Pancreas (tissue), 10 donors: ENCODE measurements around the gene BBS1. TPM values are rescaled to one million over a fixed set of nuclear protein-coding genes. Genes with fewer than 3 reads are reported as not detected.

Experiments
- ATAC-seq, 4 donors: fragments of 200-7000 bp; cut with Tn5 transposase; one replicate each; pipeline versions ENCODE4 v1.8.0 to v1.9.1; 2020; ENCODE audit warnings: mild to moderate bottlenecking in 4 of 4, moderate library complexity in 4 of 4
- DNase-seq, 6 donors: peaks; one replicate each; pipeline ENCODE4 v3.0.0-alpha.2; 2020
- FAIRE-seq: peaks from 2 replicates; lab custom pipeline; 2012; peaks lifted over from hg19 to GRCh38; lab: Jason Lieb, UNC
- H3K27ac ChIP-seq, 4 donors: fragments of 200-600 bp; sonication (generic); 1 replicate in 3 of 4; 2 replicates in 1 of 4; pipeline versions ENCODE4 v1.5.0 to v1.8.0; 2020
- H3K27me3 ChIP-seq, 4 donors: fragments of 200-600 bp; one replicate each; pipeline ENCODE4 v1.8.0; 2021
- H3K36me3 ChIP-seq, 3 donors: fragments of 200-600 bp; sonication (generic) in 1 of 3; one replicate each; pipeline versions ENCODE4 v1.5.0 to v1.8.0; 2020 to 2021
- H3K4me1 ChIP-seq, 3 donors: fragments of 200-600 bp; one replicate each; pipeline ENCODE4 v1.8.0; 2021
- H3K4me3 ChIP-seq, 4 donors: fragments of 200-600 bp; sonication (generic) in 2 of 4; one replicate each; pipeline versions ENCODE4 v1.5.0 to v1.8.0; 2020 to 2021
- H3K9me3 ChIP-seq, 4 donors: fragments of 200-600 bp; one replicate each; pipeline ENCODE4 v1.8.0; 2021
- WGBS, 2 donors: extraction: QIAGEN DNeasy Blood & Tissue Kit; methylation state at CpG; one replicate each; pipeline ENCODE4 v1.1.7; 2013; 5-methylcytosine and 5-hydroxymethylcytosine counted together
- intact Hi-C, 3 donors: fragments of 100-400 bp; cut with DNase I; formaldehyde crosslinking; loops; one replicate each; pipeline versions ENCODE4 v1.11.1 to v1.14.2; 2022
- polyA plus RNA-seq, 2 donors: library from polyadenylated mRNA; stranded (reverse); fragments of 200-250 nt; gene quantifications; one replicate each; pipeline ENCODE4 v1.2.3, GENCODE V29; 2013
- total RNA-seq, 6 donors: library from RNA; stranded (reverse); fragmentation: NEBNext Ultra II Directional in 4 of 6; extraction: Animal tissue kit (Norgen Biotek cat#: 25700) in 4 of 6; gene quantifications; one replicate each; pipeline versions ENCODE4 v1.2.1 to v1.2.4, GENCODE V29; 2021 to 2023
- TF ChIP-seq, protein P1 (sequence below), 4 donors: fragments of 200-600 bp; sonication (generic) in 3 of 4; IDR thresholded peaks; one replicate each; pipeline versions ENCODE4 v1.5.0 to v1.8.0; 2021; ENCODE audit warnings: antibody characterized with exemption in 4 of 4
- donor health status: healthy with polysubstance abuse.
- donor health status: DM: no; HTN: no; CAD: no; lungs with moderate emphysema.
- donor health status: DM: no; HTN: no; CAD: no.
- donor health status: control.
- donor health status: control.
- donor health status: Bipolar disorder and iron deficiency.
- donor health status: DM: yes; HTN: yes; CAD: no.
- donor health status: DM: no; HTN: no; CAD: no.
- donor health status: DM: no; HTN: no; CAD: no.
- donor health status: DM: yes; HTN: yes; CAD: no.

Gene BBS1
- total and polyA plus RNA-seq, 8 donors, result 19.1 to 31.9 (median 22.1) TPM

DNA sequence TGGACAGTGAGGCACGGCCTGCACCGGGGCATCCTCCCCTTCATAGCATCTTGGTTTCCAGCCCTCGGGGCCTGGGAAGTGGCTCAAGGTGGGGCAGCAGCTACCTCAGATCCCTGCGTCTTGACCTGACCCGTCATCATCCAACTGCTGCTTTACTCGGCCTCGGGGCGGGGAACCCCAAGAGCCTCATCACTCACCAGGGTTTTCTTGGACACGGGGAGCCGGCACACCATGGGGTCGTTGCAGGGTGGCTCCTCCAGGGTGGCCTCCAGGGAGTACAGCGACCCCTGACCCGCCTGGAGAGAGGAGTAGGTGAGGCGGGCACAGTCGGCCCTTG is 57.3 kb downstream of the BBS1 start:
- H3K27ac ChIP-seq, result no peak overlapping the region
- H3K27me3 ChIP-seq, result no peaks in the 10 kb centered on the region
- FAIRE-seq, result no peak
- peak overlapping the region; percentile 56 to 79 (median 70) for H3K4me3 ChIP-seq
- DNase-seq, result no peak
- H3K36me3 ChIP-seq, result no peaks in the 10 kb centered on the region
- TF ChIP-seq, protein P1, sequence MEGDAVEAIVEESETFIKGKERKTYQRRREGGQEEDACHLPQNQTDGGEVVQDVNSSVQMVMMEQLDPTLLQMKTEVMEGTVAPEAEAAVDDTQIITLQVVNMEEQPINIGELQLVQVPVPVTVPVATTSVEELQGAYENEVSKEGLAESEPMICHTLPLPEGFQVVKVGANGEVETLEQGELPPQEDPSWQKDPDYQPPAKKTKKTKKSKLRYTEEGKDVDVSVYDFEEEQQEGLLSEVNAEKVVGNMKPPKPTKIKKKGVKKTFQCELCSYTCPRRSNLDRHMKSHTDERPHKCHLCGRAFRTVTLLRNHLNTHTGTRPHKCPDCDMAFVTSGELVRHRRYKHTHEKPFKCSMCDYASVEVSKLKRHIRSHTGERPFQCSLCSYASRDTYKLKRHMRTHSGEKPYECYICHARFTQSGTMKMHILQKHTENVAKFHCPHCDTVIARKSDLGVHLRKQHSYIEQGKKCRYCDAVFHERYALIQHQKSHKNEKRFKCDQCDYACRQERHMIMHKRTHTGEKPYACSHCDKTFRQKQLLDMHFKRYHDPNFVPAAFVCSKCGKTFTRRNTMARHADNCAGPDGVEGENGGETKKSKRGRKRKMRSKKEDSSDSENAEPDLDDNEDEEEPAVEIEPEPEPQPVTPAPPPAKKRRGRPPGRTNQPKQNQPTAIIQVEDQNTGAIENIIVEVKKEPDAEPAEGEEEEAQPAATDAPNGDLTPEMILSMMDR (IDR thresholded peaks at IDR 0.05), result no peak
- ATAC-seq, result no peak
- 59 to 65% methylated on average over 14 to 15 of the region's 15 CpGs for WGBS, 2 donors
- H3K9me3 ChIP-seq, result no peaks in the 10 kb centered on the region
- peaks cover 0 to 4% (median 0%) of the 10 kb centered on the region in 3 donors for H3K4me1 ChIP-seq
- intact Hi-C loops, result no loop called here

DNA sequence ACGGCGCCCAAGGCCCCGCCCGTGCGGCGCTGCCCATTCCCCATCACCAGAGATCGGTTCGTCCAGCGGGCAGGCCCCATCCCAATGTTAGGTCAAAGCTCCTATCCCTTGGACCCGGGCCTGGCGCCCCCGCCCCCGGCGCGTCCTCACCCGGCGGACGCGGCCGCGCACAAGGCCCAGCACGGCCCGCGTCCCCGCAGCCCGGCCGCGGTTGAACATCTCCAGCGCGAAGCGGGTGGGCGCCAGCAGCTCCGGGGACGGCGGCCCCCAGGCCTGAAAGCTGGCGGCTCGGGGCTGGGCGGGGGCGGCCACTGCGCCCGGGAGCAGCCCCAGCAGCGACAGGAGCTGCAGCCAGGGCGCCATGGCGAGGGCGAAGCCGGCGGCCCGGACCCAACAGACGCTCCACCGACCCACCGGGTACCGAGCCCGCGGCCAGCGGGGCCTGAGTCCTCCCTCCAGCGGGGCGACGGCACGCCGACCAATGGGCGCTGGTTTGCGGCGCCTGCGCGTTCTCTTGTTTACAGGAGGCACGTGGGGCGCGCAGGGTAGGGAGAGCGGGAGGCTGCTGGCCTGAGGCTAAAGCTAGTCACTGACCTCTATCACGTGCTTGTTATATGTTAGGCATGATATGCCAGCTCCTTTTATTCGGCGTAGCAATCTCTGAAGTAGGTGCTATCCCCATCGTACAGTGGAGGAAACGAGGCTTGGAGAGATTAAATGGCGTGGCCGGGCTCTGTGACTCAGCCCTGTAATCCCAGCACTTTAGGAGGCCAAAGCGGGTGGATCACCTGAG is 57.9 kb downstream of the BBS1 start, which contains the start of gene CTSF:
CTSF (minus strand) TSS at position 483 of the 793 bp plus-strand sequence; CDS start at position 363, 120 bp downstream.
- intact Hi-C loops, result no loop called here
- DNase-seq (peak; percentile 84 to 95 (median 88)), FAIRE-seq (no peak), ATAC-seq (peak; percentile 98 to 99 (median 99))
- TF ChIP-seq, protein P1 (IDR thresholded peaks at IDR 0.05), result no peak
- no peaks in the 10 kb centered on the region for H3K27me3 ChIP-seq
- H3K4me1 ChIP-seq, result peaks cover 0 to 4% (median 0%) of the 10 kb centered on the region in 3 donors
- H3K27ac ChIP-seq, result no peak within 1 kb of the TSS
- WGBS, 2 donors, result 5 to 7% methylated on average over 42 to 77 of the region's 77 CpGs
- H3K4me3 ChIP-seq, result peak within 1 kb of the TSS; percentile 56 to 79 (median 70)
- H3K36me3 ChIP-seq, result no peaks in the 10 kb centered on the region
- H3K9me3 ChIP-seq, result no peaks in the 10 kb centered on the region

DNA sequence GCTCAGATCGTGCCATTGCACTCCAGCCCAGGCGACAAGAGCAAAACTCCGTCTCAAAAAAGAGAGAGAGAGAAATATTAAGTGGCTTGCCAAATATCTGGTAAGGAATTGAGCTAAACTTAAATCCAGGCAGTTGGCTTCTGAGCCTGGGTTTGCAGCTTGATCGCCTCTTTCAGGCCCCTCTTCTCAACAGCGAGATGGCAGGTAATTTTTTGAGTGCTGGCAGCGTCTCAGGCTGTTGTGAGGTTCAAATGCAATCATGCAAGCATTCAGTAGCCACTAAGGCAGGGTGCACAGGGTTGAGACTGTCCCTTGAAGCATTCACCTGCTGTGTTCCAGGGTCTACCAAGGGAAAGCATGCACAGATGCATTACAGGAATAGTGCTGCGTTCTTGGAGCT is 58.6 kb downstream of the BBS1 start:
- Histone ChIP-seq H3K27me3 (no peaks in the 10 kb centered on the region), H3K4me3 (no peak overlapping the region), H3K27ac (no peak overlapping the region), H3K36me3 (no peaks in the 10 kb centered on the region), H3K4me1 (peaks cover 0 to 4% (median 0%) of the 10 kb centered on the region in 3 donors), H3K9me3 (no peaks in the 10 kb centered on the region)
- FAIRE-seq, result no peak
- no peak for ATAC-seq
- TF ChIP-seq, protein P1 (IDR thresholded peaks at IDR 0.05), result no peak
- 80 to 90% methylated on average over 7 of the region's 7 CpGs for WGBS, 2 donors
- no peak for DNase-seq
- intact Hi-C loops, result no loop called here

DNA sequence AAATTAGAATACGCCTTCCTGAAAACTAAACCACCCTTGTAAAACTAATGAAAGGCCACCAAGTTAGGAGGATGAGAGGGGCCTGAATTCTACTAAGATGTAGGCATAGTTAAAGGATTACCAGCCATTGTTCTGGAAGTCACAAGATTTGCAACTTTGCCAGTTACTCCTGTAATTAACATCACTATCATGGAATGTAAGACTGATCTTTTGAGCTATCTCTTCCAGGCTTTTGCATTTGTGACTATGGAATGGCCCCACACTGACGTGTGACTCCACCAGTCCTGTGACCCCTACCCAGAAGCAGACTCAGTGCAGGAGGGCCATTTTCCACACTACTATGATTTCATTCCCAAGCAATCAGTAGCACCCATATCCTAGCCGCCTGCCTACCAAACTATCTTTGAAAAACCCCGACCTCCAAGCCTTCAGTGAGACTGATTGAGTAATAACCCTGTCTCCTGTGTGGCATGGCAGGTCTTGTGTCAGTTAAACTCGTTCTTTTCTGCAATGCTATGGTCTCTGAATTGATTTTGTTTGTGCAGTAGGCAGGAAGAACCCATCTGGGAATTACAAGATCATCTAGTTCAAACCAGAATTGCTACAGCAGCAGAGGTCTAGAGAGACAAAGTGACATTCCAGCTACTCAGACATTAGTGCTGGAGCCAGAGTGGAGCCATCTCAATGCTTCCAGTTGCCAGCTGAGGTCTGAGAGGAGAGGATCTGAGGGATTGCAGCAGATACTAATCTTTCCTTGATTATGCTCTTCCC is 59.8 kb downstream of the BBS1 start:
- H3K4me1 ChIP-seq, result peaks cover 0 to 4% (median 0%) of the 10 kb centered on the region in 3 donors
- H3K27me3 ChIP-seq, result no peaks in the 10 kb centered on the region
- FAIRE-seq (no peak), DNase-seq (no peak), ATAC-seq (no peak)
- H3K4me3 ChIP-seq, result no peak overlapping the region
- TF ChIP-seq, protein P1 (IDR thresholded peaks at IDR 0.05), result no peak
- no peaks in the 10 kb centered on the region for H3K9me3 ChIP-seq
- H3K27ac ChIP-seq, result no peak overlapping the region
- intact Hi-C loops, result no loop called here
- H3K36me3 ChIP-seq, result no peaks in the 10 kb centered on the region
- WGBS, 2 donors, result 47 to 50% methylated on average over 5 of the region's 5 CpGs
